WERI-Rb-1 (cell line): ENCODE data around the gene SPINK6.

Experiments used
- DNase-seq: peaks from one replicate; pipeline ENCODE4 v3.0.0-alpha.2; 2020
- H3K27ac ChIP-seq: fragments of 250-450 bp; sonication (Bioruptor Pico); 2 replicates; pipeline ENCODE4 v1.5.1; 2020; ENCODE audit warnings: mild to moderate bottlenecking, moderate library complexity
- H3K27me3 ChIP-seq: fragments of 250-450 bp; sonication (Bioruptor Pico); 2 replicates; pipeline ENCODE4 v1.5.1; 2021; ENCODE audit warnings: mild to moderate bottlenecking, low read depth, moderate library complexity; ENCODE audit not compliant: insufficient read depth, severe bottlenecking
- H3K36me3 ChIP-seq: fragments of 250-450 bp; sonication (Bioruptor Pico); 2 replicates; pipeline ENCODE4 v1.5.1; 2020; ENCODE audit warnings: mild to moderate bottlenecking, moderate library complexity
- H3K4me3 ChIP-seq: 2 replicates; pipeline ENCODE4 v1.5.1; 2011; ENCODE audit warnings: low read depth, mild to moderate bottlenecking, control low read depth, low read length
- H3K9me3 ChIP-seq: fragments of 250-450 bp; sonication (Bioruptor Pico); 2 replicates; pipeline ENCODE4 v1.5.1; 2021; ENCODE audit warnings: mild to moderate bottlenecking, moderate library complexity; ENCODE audit not compliant: severe bottlenecking
- CTCF ChIP-seq: IDR thresholded peaks from 2 replicates; pipeline ENCODE4 v1.5.1; 2011; ENCODE audit warnings: low read depth, mild to moderate bottlenecking, control low read depth, inconsistent platforms, low read length

Gene SPINK6

DNA sequence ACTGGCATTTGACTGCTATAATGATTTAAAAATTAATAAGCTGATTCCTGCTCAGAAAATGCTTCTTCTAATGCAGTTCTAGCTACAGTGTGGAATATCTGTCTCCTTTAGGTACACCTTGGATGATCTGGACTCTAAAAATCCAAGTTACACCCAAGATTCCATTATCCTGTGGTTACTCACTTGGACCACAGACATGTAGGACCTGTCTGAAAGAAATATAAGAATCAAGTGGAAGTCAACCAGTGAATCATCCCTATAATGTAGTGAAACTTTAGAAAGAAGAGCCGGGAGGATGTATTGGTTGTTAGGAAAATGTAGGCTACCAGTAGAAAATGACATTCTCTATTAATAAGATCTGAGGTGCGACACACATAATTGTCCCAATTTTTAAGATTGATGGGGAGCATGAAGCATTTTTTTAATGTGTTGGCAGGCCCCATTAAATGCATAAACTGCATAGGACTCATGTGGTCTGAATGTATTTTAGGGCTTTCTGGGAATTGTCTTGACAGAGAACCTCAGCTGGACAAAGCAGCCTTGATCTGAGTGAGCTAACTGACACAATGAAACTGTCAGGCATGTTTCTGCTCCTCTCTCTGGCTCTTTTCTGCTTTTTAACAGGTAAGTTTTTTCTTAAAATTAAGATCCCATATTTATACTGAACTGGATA is at the start of gene SPINK6:
Gene SPINK6, plus strand, starts transcription at position 512 of the 673 bp plus-strand sequence. Its CDS starts 55 bp downstream, at position 567.
- Histone ChIP-seq H3K9me3 (no peaks in the 10 kb centered on the region), H3K36me3 (no peaks in the 10 kb centered on the region), H3K4me3 (no peak within 1 kb of the TSS), H3K27me3 (no peaks in the 10 kb centered on the region), H3K27ac (no peak within 1 kb of the TSS)
- no peak for TF ChIP-seq CTCF
- DNase-seq = no peak

DNA sequence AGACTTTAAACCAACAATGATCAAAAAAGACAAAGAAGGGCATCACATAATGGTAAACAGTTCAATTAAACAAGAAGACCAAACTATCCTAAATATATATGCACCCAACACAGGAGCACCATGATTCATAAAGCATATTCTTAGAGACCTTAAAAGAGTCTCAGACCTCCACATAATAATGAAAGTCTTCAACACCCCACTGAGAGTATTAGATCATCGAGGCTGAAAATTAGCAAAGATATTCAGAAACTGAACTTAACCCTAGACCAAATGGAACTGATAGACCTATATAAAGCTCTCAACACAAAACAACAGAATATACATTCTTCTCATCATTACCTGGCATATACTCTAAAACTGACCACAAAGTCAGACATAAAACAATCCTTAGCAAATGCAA is 46.2 kb upstream of the SPINK6 start:
- H3K4me3 ChIP-seq = no peak overlapping the region
- DNase-seq = no peak
- no peak overlapping the region for H3K27ac ChIP-seq
- H3K9me3 ChIP-seq = no peaks in the 10 kb centered on the region
- H3K27me3 ChIP-seq = no peaks in the 10 kb centered on the region
- no peak for TF ChIP-seq CTCF
- H3K36me3 ChIP-seq = no peaks in the 10 kb centered on the region

DNA sequence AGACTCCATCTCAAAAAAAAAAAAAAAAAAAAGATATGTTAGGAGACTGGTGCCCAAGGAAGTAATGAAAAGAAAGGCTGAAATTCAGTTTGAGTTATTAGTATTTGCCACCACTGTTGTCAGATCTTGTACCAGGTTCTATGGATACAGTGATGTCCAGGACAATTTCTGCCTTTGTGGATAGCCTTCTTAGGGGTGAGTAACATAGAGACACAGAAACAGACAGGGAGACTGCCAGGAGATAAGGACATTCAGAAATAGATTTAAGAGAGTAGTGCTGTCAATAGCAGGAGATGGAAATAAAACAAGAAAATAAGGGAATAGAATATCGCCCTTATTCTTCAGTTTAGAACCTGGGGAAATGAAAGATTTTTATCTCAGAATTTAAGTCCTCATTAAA is 40.8 kb upstream of the SPINK6 start:
- Histone ChIP-seq H3K4me3 (no peak overlapping the region), H3K9me3 (no peaks in the 10 kb centered on the region), H3K27ac (no peak overlapping the region), H3K36me3 (no peaks in the 10 kb centered on the region), H3K27me3 (no peaks in the 10 kb centered on the region)
- no peak for DNase-seq
- no peak for TF ChIP-seq CTCF

DNA sequence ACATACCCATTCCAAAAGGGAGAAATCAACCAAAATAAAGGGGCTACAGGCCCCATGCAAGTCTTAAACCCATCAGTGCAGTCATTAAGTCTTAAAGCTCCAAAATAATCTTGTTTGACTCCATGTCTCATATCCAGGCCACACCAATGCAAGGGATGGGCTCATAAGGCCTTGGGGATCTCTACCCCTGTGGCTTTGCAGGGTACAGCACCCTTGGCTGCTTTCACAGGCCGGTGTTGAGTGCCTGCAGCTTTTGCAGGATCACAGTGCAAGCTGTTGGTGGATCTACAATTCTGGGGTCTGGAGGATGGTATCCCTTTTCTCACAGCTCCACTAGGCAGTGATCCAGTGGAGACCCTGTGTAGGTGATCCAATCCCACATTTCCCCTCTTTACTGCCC is 39.5 kb upstream of the SPINK6 start:
- Histone ChIP-seq H3K27me3 (no peaks in the 10 kb centered on the region), H3K36me3 (no peaks in the 10 kb centered on the region), H3K9me3 (no peaks in the 10 kb centered on the region), H3K4me3 (no peak overlapping the region), H3K27ac (no peak overlapping the region)
- DNase-seq = no peak
- TF ChIP-seq CTCF = no peak

GRCh38 chr5:148166550-148167283 is 36.1 kb upstream of the SPINK6 start:
- H3K36me3 ChIP-seq = no peaks in the 10 kb centered on the region
- no peaks in the 10 kb centered on the region for H3K27me3 ChIP-seq
- no peak overlapping the region for H3K4me3 ChIP-seq
- DNase-seq = no peak
- H3K27ac ChIP-seq = no peak overlapping the region
- no peaks in the 10 kb centered on the region for H3K9me3 ChIP-seq
- no peak for TF ChIP-seq CTCF
